ENCODE measurements around the gene EBP. TPM values are rescaled to one million over a fixed set of nuclear protein-coding genes. Genes with fewer than 3 reads are reported as not detected.

EBP gene
- polyA plus RNA-seq, 1 donor from 2014 or later, result 61.2 TPM

- Mint-ChIP-seq H3K4me3 (no peak overlapping the region), H3K27ac (no peak overlapping the region), H3K27me3 (no peaks in the 10 kb centered on the region), H3K36me3 (peaks cover 4% of the 10 kb centered on the region), H3K9me3 (no peaks in the 10 kb centered on the region), H3K4me1 (peaks cover 0 to 4% (median 1%) of the 10 kb centered on the region in 3 donors)
These were observed 39.1 kb upstream of the EBP start for GRCh38 chrX:48482526-48482925.

- no peak overlapping the region for H3K27ac Mint-ChIP-seq
These were observed 34.2 kb upstream of the EBP start for GRCh38 chrX:48487362-48487798.

GRCh38 chrX:48488034-48488433, 33.6 kb upstream of the EBP start:
- Mint-ChIP-seq H3K4me3 (no peak overlapping the region), H3K36me3 (no peaks in the 10 kb centered on the region), H3K27ac (no peak overlapping the region), H3K27me3 (peaks cover 4% of the 10 kb centered on the region), H3K4me1 (no peaks in the 10 kb centered on the region), H3K9me3 (no peaks in the 10 kb centered on the region)

More at GRCh38 chrX:48487362-48487798, 34.2 kb upstream of the EBP start:
- H3K4me3 Mint-ChIP-seq, result no peak overlapping the region
- no peaks in the 10 kb centered on the region for H3K36me3 Mint-ChIP-seq
- H3K9me3 Mint-ChIP-seq, result no peaks in the 10 kb centered on the region
- no peaks in the 10 kb centered on the region for H3K4me1 Mint-ChIP-seq
- peaks cover 4% of the 10 kb centered on the region for H3K27me3 Mint-ChIP-seq

- Mint-ChIP-seq H3K4me1 (no peaks in the 10 kb centered on the region), H3K36me3 (no peaks in the 10 kb centered on the region)
These were observed 32.3 kb upstream of the EBP start for GRCh38 chrX:48489296-48489695.

GRCh38 chrX:48489892-48490291, 31.7 kb upstream of the EBP start:
- no peaks in the 10 kb centered on the region for H3K9me3 Mint-ChIP-seq
- H3K4me1 Mint-ChIP-seq, result no peaks in the 10 kb centered on the region
- H3K27ac Mint-ChIP-seq, result no peak overlapping the region
- no peak overlapping the region for H3K4me3 Mint-ChIP-seq
- peaks cover 4% of the 10 kb centered on the region for H3K27me3 Mint-ChIP-seq
- no peaks in the 10 kb centered on the region for H3K36me3 Mint-ChIP-seq

More at GRCh38 chrX:48489296-48489695, 32.3 kb upstream of the EBP start:
- no peak overlapping the region for H3K4me3 Mint-ChIP-seq
- no peaks in the 10 kb centered on the region for H3K9me3 Mint-ChIP-seq
- H3K27me3 Mint-ChIP-seq, result peaks cover 4% of the 10 kb centered on the region
- H3K27ac Mint-ChIP-seq, result no peak overlapping the region

- H3K27ac Mint-ChIP-seq, result no peak overlapping the region
- H3K4me3 Mint-ChIP-seq, result no peak overlapping the region
- H3K27me3 Mint-ChIP-seq, result peaks cover 4% of the 10 kb centered on the region
- H3K4me1 Mint-ChIP-seq, result no peaks in the 10 kb centered on the region
- H3K36me3 Mint-ChIP-seq, result no peaks in the 10 kb centered on the region
- no peaks in the 10 kb centered on the region for H3K9me3 Mint-ChIP-seq
These were observed 30.9 kb upstream of the EBP start for GRCh38 chrX:48490661-48491060.

GRCh38 chrX:48491809-48492208, 29.8 kb upstream of the EBP start:
- H3K36me3 Mint-ChIP-seq, result no peaks in the 10 kb centered on the region
- no peaks in the 10 kb centered on the region for H3K9me3 Mint-ChIP-seq
- H3K4me3 Mint-ChIP-seq, result no peak overlapping the region
- no peaks in the 10 kb centered on the region for H3K4me1 Mint-ChIP-seq
- H3K27ac Mint-ChIP-seq, result no peak overlapping the region
- peaks cover 4% of the 10 kb centered on the region for H3K27me3 Mint-ChIP-seq

GRCh38 chrX:48492293-48492910, 29.2 kb upstream of the EBP start:
- no peak overlapping the region for H3K27ac Mint-ChIP-seq
- H3K36me3 Mint-ChIP-seq, result no peaks in the 10 kb centered on the region
- H3K27me3 Mint-ChIP-seq, result peaks cover 4% of the 10 kb centered on the region
- H3K9me3 Mint-ChIP-seq, result no peaks in the 10 kb centered on the region
- H3K4me1 Mint-ChIP-seq, result no peaks in the 10 kb centered on the region
- no peak overlapping the region for H3K4me3 Mint-ChIP-seq

GRCh38 chrX:48493890-48494364, 27.7 kb upstream of the EBP start:
- Mint-ChIP-seq H3K9me3 (no peaks in the 10 kb centered on the region), H3K4me3 (no peak overlapping the region), H3K27ac (no peak overlapping the region), H3K4me1 (no peaks in the 10 kb centered on the region), H3K27me3 (peaks cover 9% of the 10 kb centered on the region), H3K36me3 (no peaks in the 10 kb centered on the region)

- H3K27me3 Mint-ChIP-seq, result peaks cover 22% of the 10 kb centered on the region
- no peaks in the 10 kb centered on the region for H3K4me1 Mint-ChIP-seq
- H3K36me3 Mint-ChIP-seq, result no peaks in the 10 kb centered on the region
- no peak overlapping the region for H3K4me3 Mint-ChIP-seq
- H3K27ac Mint-ChIP-seq, result no peak overlapping the region
- no peaks in the 10 kb centered on the region for H3K9me3 Mint-ChIP-seq
These were observed 24.9 kb upstream of the EBP start for GRCh38 chrX:48496660-48497059.

GRCh38 chrX:48497871-48498270, 23.7 kb upstream of the EBP start:
- H3K4me1 Mint-ChIP-seq, result no peaks in the 10 kb centered on the region
- peaks cover 19% of the 10 kb centered on the region for H3K27me3 Mint-ChIP-seq
- H3K4me3 Mint-ChIP-seq, result no peak overlapping the region
- no peaks in the 10 kb centered on the region for H3K9me3 Mint-ChIP-seq
- H3K27ac Mint-ChIP-seq, result no peak overlapping the region
- no peaks in the 10 kb centered on the region for H3K36me3 Mint-ChIP-seq

- H3K36me3 Mint-ChIP-seq, result no peaks in the 10 kb centered on the region
These were observed 23.2 kb upstream of the EBP start for GRCh38 chrX:48498374-48498809.

GRCh38 chrX:48504261-48504660, 17.3 kb upstream of the EBP start:
- H3K27me3 Mint-ChIP-seq, result peaks cover 12% of the 10 kb centered on the region
- H3K27ac Mint-ChIP-seq, result no peak overlapping the region
- H3K9me3 Mint-ChIP-seq, result no peaks in the 10 kb centered on the region
- peaks cover 0 to 3% (median 2%) of the 10 kb centered on the region in 3 donors for H3K4me1 Mint-ChIP-seq
- no peaks in the 10 kb centered on the region for H3K36me3 Mint-ChIP-seq
- no peak overlapping the region for H3K4me3 Mint-ChIP-seq

More at GRCh38 chrX:48498374-48498809, 23.2 kb upstream of the EBP start:
- peaks cover 19% of the 10 kb centered on the region for H3K27me3 Mint-ChIP-seq
- H3K27ac Mint-ChIP-seq, result no peak overlapping the region
- H3K9me3 Mint-ChIP-seq, result no peaks in the 10 kb centered on the region
- H3K4me3 Mint-ChIP-seq, result no peak overlapping the region
- no peaks in the 10 kb centered on the region for H3K4me1 Mint-ChIP-seq

GRCh38 chrX:48505481-48505880, 16.1 kb upstream of the EBP start:
- Mint-ChIP-seq H3K9me3 (peaks cover 0 to 2% (median 0%) of the 10 kb centered on the region in 3 donors), H3K27ac (no peak overlapping the region), H3K27me3 (peaks cover 7% of the 10 kb centered on the region), H3K4me3 (no peak overlapping the region), H3K4me1 (peaks cover 0 to 8% (median 6%) of the 10 kb centered on the region in 3 donors), H3K36me3 (no peaks in the 10 kb centered on the region)

- peak overlapping the region in 1 of 4 donors; percentile 56 for H3K4me3 Mint-ChIP-seq
These were observed 14.4 kb upstream of the EBP start for GRCh38 chrX:48507246-48507645.

More at GRCh38 chrX:48507246-48507645, 14.4 kb upstream of the EBP start:
- Mint-ChIP-seq H3K27ac (no peak overlapping the region), H3K9me3 (peaks cover 0 to 2% (median 0%) of the 10 kb centered on the region in 3 donors), H3K4me1 (peaks cover 0 to 12% (median 6%) of the 10 kb centered on the region in 3 donors), H3K27me3 (peaks cover 3% of the 10 kb centered on the region), H3K36me3 (no peaks in the 10 kb centered on the region)
